Heart left ventricle (tissue), 16 donors: Measurements from ENCODE around the gene MYOZ2. TPM values are rescaled to one million over a fixed set of nuclear protein-coding genes. Genes with fewer than 3 reads are reported as not detected.

Experiments
- ATAC-seq, 4 donors: fragments of 200-7000 bp; cut with Tn5 transposase; one replicate each; pipeline ENCODE4 v1.9.1; 2020 to 2022; ENCODE audit warnings: moderate library complexity in 4 of 4, mild to moderate bottlenecking in 3 of 4, moderate number of reproducible peaks in 1 of 4
- DNase-seq, 5 donors: peaks; one replicate each; pipeline ENCODE4 v3.0.0-alpha.2; 2020
- H3K27ac ChIP-seq, 12 donors: fragments of 200-600 bp; sonication (generic) in 4 of 12; one replicate each; pipeline versions ENCODE4 v1.5.0 to v1.8.0; 2016 to 2022; ENCODE audit warnings: mild to moderate bottlenecking in 2 of 12
- H3K27me3 ChIP-seq, 9 donors: fragments of 200-600 bp; sonication (generic) in 2 of 9; one replicate each; pipeline versions ENCODE4 v1.5.1 to v1.8.0; 2016 to 2022; ENCODE audit warnings: mild to moderate bottlenecking in 3 of 9
- H3K36me3 ChIP-seq, 9 donors: fragments of 200-600 bp; sonication (generic) in 2 of 9; one replicate each; pipeline versions ENCODE4 v1.5.0 to v1.8.0; 2018 to 2022; ENCODE audit warnings: mild to moderate bottlenecking in 2 of 9
- H3K4me1 ChIP-seq, 12 donors: fragments of 200-600 bp; sonication (generic) in 4 of 12; one replicate each; pipeline versions ENCODE4 v1.5.0 to v1.8.0; 2016 to 2022; ENCODE audit warnings: mild to moderate bottlenecking in 3 of 12
- H3K4me3 ChIP-seq, 12 donors: fragments of 200-600 bp; sonication (generic) in 4 of 12; one replicate each; pipeline versions ENCODE4 v1.5.0 to v1.8.0; 2017 to 2022; ENCODE audit warnings: mild to moderate bottlenecking in 9 of 12, moderate library complexity in 4 of 12
- H3K9me3 ChIP-seq, 12 donors: fragments of 200-600 bp; sonication (generic) in 4 of 12; one replicate each; pipeline versions ENCODE4 v1.5.0 to v1.8.0; 2016 to 2022; ENCODE audit warnings: mild to moderate bottlenecking in 1 of 12
- CTCF ChIP-seq, 12 donors: fragments of 200-600 bp; sonication (generic) in 4 of 12; IDR thresholded peaks; one replicate each; pipeline versions ENCODE4 v1.5.0 to v1.8.0; 2018 to 2022; ENCODE audit warnings: antibody characterized with exemption in 12 of 12, mild to moderate bottlenecking in 5 of 12
- POLR2A ChIP-seq, 2 donors: fragments of 450-650 bp; IDR thresholded peaks; one replicate each; pipeline ENCODE4 v1.6.1; 2017; ENCODE audit warnings: antibody characterized with exemption in 2 of 2, mild to moderate bottlenecking in 2 of 2, moderate library complexity in 2 of 2
- WGBS, 4 donors: extraction: QIAGEN DNeasy Blood & Tissue Kit in 2 of 4; methylation state at CpG; one replicate each; pipeline versions ENCODE4 v1.1.5 to v1.1.7; 2013 to 2018; 5-methylcytosine and 5-hydroxymethylcytosine counted together
- intact Hi-C, 10 donors: fragments of 100-400 bp; cut with DNase I; formaldehyde crosslinking; loops; one replicate each; pipeline versions ENCODE4 v1.11.1 to v1.14.2; 2022
- long read RNA-seq, 3 donors: library from polyadenylated mRNA; unstranded; transcript quantifications; one replicate each; pipeline ENCODE4 v2.0.0, GENCODE V29; 2020 to 2021
- polyA plus RNA-seq, 2 donors: library from polyadenylated mRNA; stranded (reverse); fragments of 200-250 nt; gene quantifications; one replicate each; pipeline ENCODE4 v1.2.3, GENCODE V29; 2013
- total RNA-seq, 9 donors: library from RNA; depleted of rRNA in 2 of 9; stranded (reverse); fragments of >200 nt in 2 of 9; fragmentation: NEBNext Ultra II Directional in 3 of 9; extraction: Animal tissue kit (Norgen Biotek cat#: 25700) in 3 of 9; gene quantifications; one replicate each; pipeline versions ENCODE4 v1.1.0 to v1.2.4, GENCODE V29; 2016 to 2023
- donor health status: ischemic (EF 13 %, LVEDD 7.1; RV severe dilation, severe dysfunction).
- donor health status: healthy with polysubstance abuse.
- donor health status: DM: no; HTN: yes; CAD: no.
- donor health status: DM: no; HTN: no; CAD: no.
- donor health status: ischemic (EF 25% LVEDD 6.9; RV normal size, moderate dysfunction).
- donor health status: ischemic (EF 25% LVEDD 5.7; RV mildly dilated, moderate dysfunction).
- donor health status: healthy.
- donor health status: DM: yes; HTN: yes; CAD: no.
- donor health status: ischemic (EF 35%, LVEDD 5.7; RV mildly dilated, moderate dysfunction).
- donor health status: nonischemic (EF 11% LVEDD 7.7; RV severe dilation, severe dysfunction).
- donor health status: DM: yes; HTN: yes; CAD: no.
- donor health status: PGD.
- donor health status: ischemic (EF 29% LVEDD 5.4; RV normal size, mild dysfunction).
- donor health status: nonischemic (EF 23%, LVEDD 6.1; RV moderate dilation, normal function).

Gene MYOZ2
- total RNA-seq (1,000 to 10,000 TPM in 1 of 9 donors, 100 to 1,000 TPM in 8; 466 to 1,072 (median 885) TPM), polyA plus RNA-seq (100 to 1,000 TPM; 592 to 872 TPM)
- long read RNA-seq, donor 1, transcript MYOZ2-201 (6 exons, 2,597 nt) = major isoform, 810 of 958 reads
- long read RNA-seq, donor 1, partial matches to known transcripts = 87 of 958 reads
- long read RNA-seq, donor 1, other reads (novel, unspliced or antisense) = 61 of 958 reads
- long read RNA-seq, donor 2, transcript MYOZ2-201 (6 exons, 2,597 nt) = major isoform, 1,467 of 1,900 reads
- long read RNA-seq, donor 2, partial matches to known transcripts = 294 of 1,900 reads
- long read RNA-seq, donor 2, other reads (novel, unspliced or antisense) = 139 of 1,900 reads
- long read RNA-seq, donor 3, transcript MYOZ2-201 (6 exons, 2,597 nt) = major isoform, 412 of 513 reads
- long read RNA-seq, donor 3, partial matches to known transcripts = 44 of 513 reads
- long read RNA-seq, donor 3, other reads (novel, unspliced or antisense) = 57 of 513 reads

GRCh38 chr4:119135721-119136121 lies at the start of gene MYOZ2:
Gene MYOZ2 (plus strand): TSS chr4:119135832. CDS start chr4:119136526, 694 bp downstream.
- intact Hi-C loops = loop anchor here in 8 of 10 donors (5.0 to 10.0 kb wide), 4 partner anchors 88 to 391 kb away; no protein-coding TSS in a partner anchor
- WGBS, 4 donors = 35 to 45% (median 41%) methylated on average over 2 of the region's 2 CpGs
- peak; percentile 87 to 92 (median 88) for ATAC-seq
- H3K9me3 ChIP-seq = no peaks in the 10 kb centered on the region
- peaks cover 0 to 5% (median 0%) of the 10 kb centered on the region in 9 donors for H3K36me3 ChIP-seq
- no peak for TF ChIP-seq CTCF (IDR thresholded peaks at IDR 0.05)
- peak in 1 of 2 donors; percentile 84 for TF ChIP-seq POLR2A (IDR thresholded peaks at IDR 0.05)
- peak within 1 kb of the TSS; percentile 33 to 64 (median 48) for H3K4me3 ChIP-seq
- peak in 1 of 5 donors; percentile 47 for DNase-seq
- H3K4me1 ChIP-seq = peaks cover 0 to 38% (median 20%) of the 10 kb centered on the region in 12 donors
- H3K27me3 ChIP-seq = no peaks in the 10 kb centered on the region
- peak within 1 kb of the TSS; percentile 77 to 98 (median 88) for H3K27ac ChIP-seq

- no peaks in the 10 kb centered on the region for H3K9me3 ChIP-seq
- no peaks in the 10 kb centered on the region for H3K27me3 ChIP-seq
- intact Hi-C loops = loop anchor here in 2 of 10 donors (5.0 to 10.0 kb wide), 2 partner anchors 198 to 200 kb away; no protein-coding TSS in a partner anchor
- H3K4me3 ChIP-seq = no peak overlapping the region
- DNase-seq (no peak), ATAC-seq (peak in 2 of 4 donors; percentile 32 to 58)
- H3K27ac ChIP-seq = peak overlapping the region in 5 of 12 donors; percentile 14 to 31 (median 24)
- TF ChIP-seq CTCF (IDR thresholded peaks at IDR 0.05) (peak in 11 of 12 donors; percentile 7 to 55 (median 39)), POLR2A (IDR thresholded peaks at IDR 0.05) (no peak)
- 45 to 89% (median 75%) methylated on average over 3 of the region's 3 CpGs for WGBS, 4 donors
- H3K4me1 ChIP-seq = peaks cover 0 to 10% (median 0%) of the 10 kb centered on the region in 12 donors
- H3K36me3 ChIP-seq = no peaks in the 10 kb centered on the region
Observed at GRCh38 chr4:119087121-119087520, 48.5 kb upstream of the MYOZ2 start.

- DNase-seq (no peak), ATAC-seq (no peak)
- 82 to 94% (median 91%) methylated on average over 5 of the region's 5 CpGs for WGBS, 4 donors
- Histone ChIP-seq H3K27ac (peak overlapping the region in 3 of 12 donors; percentile 17 to 31 (median 24)), H3K27me3 (no peaks in the 10 kb centered on the region), H3K4me3 (no peak overlapping the region), H3K9me3 (no peaks in the 10 kb centered on the region), H3K4me1 (peaks cover 0 to 6% (median 0%) of the 10 kb centered on the region in 12 donors), H3K36me3 (no peaks in the 10 kb centered on the region)
- TF ChIP-seq CTCF (IDR thresholded peaks at IDR 0.05) (no peak), POLR2A (IDR thresholded peaks at IDR 0.05) (no peak)
- intact Hi-C loops = loop anchor here in 2 of 10 donors (5.0 to 10.0 kb wide), 2 partner anchors 197 to 200 kb away; no protein-coding TSS in a partner anchor
Observed at GRCh38 chr4:119087656-119088055, 48.0 kb upstream of the MYOZ2 start.
